HG02571 (cell line): ENCODE results near the gene PIMREG.

ENCODE experiments used
- ATAC-seq: cut with Tn5 transposase; IDR thresholded peaks from one replicate; pipeline ENCODE4 v1.9.1; 2021; ENCODE audit warnings: mild to moderate bottlenecking, moderate library complexity; ENCODE audit not compliant: unreplicated experiment

PIMREG gene

GRCh38 chr17:6460531-6461161 is 16.4 kb downstream of the PIMREG start:
- no peak for ATAC-seq

DNA sequence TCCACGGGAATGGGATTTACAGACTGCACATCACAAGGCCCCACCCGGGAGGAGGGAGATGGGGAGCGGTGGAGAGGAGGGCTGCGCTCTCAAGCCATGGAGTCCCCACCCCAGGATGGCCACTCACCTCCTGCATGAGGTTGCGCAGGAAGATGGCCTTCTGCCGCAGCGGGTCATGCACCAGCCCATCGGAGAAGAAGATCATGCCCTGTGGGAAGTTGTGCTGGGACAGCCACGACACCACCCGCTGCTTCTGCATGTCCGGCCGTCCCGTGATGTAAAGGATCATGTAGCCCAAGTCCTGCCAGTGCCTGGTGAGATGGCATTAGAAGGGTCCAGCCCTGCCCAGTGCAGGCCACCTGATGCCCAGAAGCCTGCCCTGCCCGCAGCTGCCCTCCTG is 17.0 kb downstream of the PIMREG start:
- no peak for ATAC-seq

GRCh38 chr17:6461792-6462524 is 17.7 kb downstream of the PIMREG start:
- no peak for ATAC-seq

DNA sequence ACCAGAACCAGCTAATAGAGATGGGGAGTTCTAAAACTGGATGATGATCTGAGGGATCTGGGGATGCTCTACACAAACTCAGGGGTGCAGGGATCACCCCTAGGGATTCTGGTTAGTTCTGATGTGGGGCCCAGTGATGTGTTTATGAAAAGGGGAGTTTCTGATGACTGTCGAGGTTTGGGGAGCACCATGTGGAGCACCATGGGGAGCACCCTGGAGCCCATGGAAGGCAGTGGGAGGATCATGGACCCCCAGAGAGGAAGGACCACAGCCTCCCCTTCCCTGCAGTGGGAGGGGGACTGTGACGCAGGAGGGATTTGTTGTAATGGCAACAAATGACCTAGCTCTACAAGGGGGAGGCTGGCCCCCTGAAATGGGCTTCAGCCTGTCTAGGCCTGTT is 18.4 kb downstream of the PIMREG start:
- no peak for ATAC-seq

GRCh38 chr17:6463616-6464445 is 19.6 kb downstream of the PIMREG start:
- ATAC-seq: no peak

DNA sequence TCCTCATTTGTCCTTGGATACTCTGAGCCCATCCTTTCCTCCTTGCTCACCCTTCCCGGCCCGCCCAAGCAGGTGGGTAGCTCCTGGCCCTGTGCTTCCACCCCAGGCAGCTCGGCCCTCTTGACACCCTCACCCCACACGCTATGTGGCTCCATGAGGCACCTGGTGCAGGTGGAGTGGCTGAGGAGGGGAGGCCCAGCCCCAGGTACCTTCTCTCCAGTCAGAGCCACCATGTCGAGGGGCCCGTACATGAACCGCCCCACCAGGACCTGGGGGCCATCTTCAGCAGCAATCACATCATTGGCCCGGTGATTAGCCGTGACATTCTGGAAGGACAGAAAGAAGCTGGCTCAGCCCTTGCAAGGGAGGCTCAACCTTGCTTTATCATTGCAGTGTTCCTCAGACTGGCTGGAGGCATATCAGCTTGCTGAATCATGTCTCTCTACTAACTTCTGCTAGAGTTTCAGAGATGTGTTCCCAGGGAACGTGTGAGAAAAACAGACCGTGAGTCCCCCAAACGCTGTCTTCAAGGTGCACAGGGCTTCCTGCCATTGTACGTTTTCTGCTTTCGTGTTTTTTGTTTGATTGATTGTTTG is 20.3 kb downstream of the PIMREG start:
- ATAC-seq: no peak

- ATAC-seq: no peak
These were observed 21.1 kb downstream of the PIMREG start for GRCh38 chr17:6465206-6466003.

- no peak for ATAC-seq
These were observed 23.3 kb downstream of the PIMREG start for GRCh38 chr17:6467567-6467966.

GRCh38 chr17:6468051-6468790 is 24.0 kb downstream of the PIMREG start:
- ATAC-seq: no peak

DNA sequence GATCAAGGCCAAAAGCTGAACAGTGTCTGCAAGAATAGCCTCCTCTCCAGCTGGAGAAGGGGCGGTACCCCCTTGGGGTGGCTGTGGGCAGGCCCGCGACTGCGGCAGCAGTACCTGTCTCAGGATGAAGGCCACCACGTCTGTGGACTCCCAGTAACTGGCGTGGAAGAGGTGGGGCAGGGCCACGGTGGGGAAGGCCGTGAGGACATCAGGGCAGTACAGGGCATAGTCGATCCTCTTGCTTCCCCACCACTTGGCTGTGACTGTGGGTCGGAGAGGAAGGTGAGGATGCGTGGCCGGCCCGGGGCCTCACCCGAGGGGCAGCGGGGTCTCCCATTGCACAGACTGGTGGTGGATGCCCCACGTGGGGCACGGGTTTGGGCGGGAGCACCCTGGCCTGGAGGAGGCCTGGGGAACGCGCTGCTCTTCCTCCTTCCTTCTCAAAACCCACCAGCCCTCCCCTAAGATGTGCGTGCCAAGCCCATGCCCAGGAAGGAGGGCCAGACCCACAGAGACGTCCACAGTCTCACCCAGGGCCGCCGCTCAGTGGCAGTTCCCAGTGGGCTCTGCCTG is 26.0 kb downstream of the PIMREG start:
- ATAC-seq: no peak

DNA sequence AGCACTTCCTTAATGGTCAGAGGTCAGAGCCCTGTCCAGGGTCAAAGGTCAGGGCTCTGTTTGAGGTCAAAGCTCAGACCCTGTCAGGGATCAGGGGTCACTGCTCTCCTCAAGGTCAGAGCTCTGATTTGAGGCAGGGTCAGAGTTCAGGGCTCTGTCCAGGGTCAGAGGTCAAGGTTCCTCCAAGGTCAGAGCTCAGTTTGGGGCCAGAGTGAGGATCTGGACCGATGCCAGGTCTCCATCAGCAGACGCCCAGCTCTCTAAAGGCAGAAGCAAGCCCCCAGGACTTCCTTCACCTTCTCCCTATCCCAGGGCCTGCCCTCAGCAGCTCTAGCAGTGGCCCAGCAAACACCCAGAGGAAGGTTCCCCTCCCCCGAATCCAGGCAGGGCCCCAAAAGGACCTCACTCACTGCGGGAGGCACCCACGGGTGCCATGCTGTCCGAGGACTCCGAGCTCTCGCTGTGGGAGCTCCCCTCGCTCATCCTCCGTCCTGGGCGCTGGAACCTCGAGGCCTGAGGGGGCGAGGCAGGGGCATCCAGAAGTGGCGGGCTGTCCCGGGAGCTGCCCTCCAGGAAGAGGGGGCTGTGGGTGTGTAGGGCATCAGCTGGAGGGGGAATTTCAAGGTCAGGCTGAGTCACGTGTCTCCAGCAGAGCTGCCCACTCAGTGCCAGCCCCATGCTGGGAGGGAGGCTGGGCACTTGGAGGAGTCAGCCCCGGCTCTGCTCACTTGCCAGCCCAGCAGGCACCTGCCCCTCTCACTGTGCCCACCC is 26.7 kb downstream of the PIMREG start:
- no peak for ATAC-seq

DNA sequence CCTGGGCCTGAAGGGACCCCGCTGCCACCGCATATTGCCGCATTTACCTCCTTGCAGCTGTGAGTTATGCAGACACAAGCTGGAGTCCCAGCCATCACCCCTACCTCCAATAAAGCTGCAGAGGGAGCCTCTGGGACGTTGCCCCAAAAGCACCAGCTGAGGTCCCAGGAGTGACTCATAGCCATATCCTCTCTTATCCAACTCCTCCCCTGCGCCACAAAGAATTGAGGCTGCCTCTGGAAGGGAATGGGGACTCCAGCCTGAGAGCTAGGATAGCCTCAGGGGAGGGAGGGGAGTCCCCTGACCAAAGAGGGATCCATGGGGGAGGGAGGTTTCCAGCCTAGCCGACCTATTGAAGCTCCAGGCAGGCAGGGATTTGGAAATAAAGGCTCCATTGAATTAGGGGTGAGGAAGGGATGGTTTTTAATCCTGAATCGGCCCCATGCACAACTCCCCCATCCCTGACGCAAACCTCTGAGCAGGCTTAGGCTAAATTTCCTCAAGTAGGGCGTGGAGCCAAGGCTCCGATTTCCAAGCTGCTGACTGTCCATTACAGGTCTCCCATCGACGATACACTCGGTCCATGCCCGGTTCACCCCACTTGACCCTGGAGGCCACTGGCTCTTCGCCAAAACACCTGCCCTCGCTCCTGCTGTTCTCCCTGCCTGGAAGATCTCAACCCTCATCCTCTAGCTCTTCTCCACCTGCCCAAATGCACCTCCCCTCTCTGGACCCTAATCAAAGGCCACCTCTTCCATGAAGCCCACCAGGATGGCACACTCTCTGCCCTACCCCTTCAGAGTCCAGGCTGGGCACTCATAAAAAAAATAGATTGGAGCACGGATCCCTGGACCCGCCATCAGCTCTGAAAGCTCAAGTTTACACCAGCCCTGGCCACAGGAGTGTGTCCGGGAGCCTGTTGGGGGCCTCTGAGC is 27.5 kb downstream of the PIMREG start:
- ATAC-seq: no peak

DNA sequence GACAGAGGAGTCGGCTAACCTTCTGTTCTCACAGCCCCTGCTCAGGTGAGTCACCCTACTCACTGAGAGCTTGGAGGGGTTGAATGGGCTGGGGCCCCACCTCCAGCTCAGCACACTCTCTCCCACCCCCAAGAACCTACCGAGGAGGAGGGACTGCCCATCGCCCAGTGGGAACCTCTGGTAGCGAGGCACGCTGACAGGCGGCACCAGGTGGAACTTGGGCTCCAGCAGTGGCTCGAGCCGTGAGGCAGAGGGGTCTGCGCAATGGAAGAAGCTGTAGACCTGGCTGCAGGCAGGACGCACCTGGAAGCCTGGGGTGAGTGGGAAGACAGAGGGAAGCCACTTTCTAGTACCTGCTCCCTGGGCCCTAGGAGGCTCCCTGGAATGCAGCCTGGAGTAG is 28.3 kb downstream of the PIMREG start:
- no peak for ATAC-seq

DNA sequence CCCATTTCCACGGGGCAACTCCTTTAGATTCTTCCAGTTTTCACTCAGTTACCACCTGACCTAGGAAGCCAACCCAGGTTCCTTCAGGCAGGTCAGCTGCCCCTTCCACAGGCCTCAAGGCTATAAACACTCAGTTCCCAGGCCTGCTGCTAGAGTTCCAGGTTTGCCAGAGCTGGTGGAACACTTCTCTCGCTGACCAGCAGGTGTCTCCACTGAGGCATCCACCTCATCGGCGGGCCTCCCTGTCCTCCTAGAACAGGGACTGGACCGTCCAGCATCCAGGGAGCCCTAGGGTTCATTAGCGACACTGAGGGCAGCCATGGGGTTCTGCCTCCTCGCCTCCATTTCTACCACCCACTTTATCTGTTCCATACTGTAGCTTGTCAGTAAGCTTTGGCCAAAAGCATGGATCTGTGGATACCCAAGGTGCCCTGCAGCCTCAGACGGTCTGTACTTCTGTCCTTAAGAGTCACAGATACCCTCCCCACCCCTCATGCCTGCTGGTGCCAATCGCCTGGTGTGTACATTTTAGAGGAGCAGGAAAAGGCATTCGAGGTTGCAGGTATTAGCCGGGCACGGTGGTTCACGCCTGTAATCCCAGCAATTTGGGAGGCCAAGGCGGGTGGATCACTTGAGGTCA is 29.0 kb downstream of the PIMREG start:
- ATAC-seq: no peak

DNA sequence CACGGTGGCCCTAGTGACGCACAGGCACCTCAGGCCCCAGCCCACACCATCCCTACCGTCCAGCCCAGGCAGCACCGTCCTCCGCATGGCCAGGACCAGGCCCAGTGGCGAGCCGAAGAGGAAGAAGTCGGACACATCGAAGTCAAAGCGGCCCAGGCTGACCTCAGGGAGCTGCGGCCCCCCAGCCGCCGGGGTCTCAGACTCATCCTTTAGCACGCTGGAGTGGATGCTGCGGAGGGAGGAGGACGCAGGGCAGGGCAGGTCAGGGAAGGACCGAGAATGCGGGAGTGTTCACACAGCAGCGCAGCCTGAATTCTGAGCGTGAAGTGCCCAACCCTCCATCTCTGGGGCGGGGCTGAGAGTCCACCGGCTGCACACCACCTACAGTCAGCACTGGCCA is 30.1 kb downstream of the PIMREG start:
- no peak for ATAC-seq

GRCh38 chr17:6474906-6475305 is 30.7 kb downstream of the PIMREG start:
- ATAC-seq: no peak

DNA sequence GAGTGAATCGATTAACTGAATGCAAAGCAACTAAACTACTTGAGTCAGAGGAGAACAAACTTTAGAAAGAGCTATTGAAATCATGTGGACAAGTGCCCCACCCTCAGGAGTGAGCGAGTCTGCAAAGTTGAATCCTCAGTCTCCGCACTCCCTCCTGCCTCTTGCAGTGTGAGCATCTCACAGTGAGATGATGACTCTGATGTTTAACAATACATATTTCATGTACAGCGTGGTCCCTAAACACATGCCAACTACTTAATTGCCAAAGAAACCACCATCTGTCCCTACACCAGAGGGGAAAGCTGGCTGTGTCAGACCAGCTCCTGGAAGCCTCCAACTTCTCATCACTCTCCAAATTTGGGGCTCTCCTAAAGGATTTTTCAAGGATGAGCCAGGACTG is 31.2 kb downstream of the PIMREG start:
- no peak for ATAC-seq
